Adrenal gland (tissue), 12 donors: ENCODE results near the gene FABP1. TPM values are rescaled to one million over a fixed set of nuclear protein-coding genes. Genes with fewer than 3 reads are reported as not detected.

Experiments used
- DNase-seq, 7 donors: peaks; one replicate each; pipeline ENCODE4 v3.0.0-alpha.2; 2019 to 2020
- H3K27ac ChIP-seq, 5 donors: fragments of 200-600 bp; sonication (generic) in 4 of 5; 1 replicate in 3 of 5; 2 replicates in 2 of 5; pipeline versions ENCODE4 v1.5.1 to v1.8.0; 2016 to 2020; ENCODE audit warnings: mild to moderate bottlenecking in 1 of 5
- H3K27me3 ChIP-seq: fragments of 200-600 bp; 2 replicates; pipeline ENCODE4 v1.8.0; 2021
- H3K36me3 ChIP-seq, 2 donors: fragments of 200-600 bp; replicated peaks in 1 of 2; 1 replicate in 1 of 2; 2 replicates in 1 of 2; pipeline versions ENCODE4 v1.5.1 to v1.8.0; 2018 to 2022
- H3K4me1 ChIP-seq, 2 donors: fragments of 200-600 bp; replicated peaks in 1 of 2; 1 replicate in 1 of 2; 2 replicates in 1 of 2; pipeline versions ENCODE4 v1.5.1 to v1.8.0; 2018 to 2021
- H3K4me3 ChIP-seq, 4 donors: fragments of 200-600 bp; sonication (generic) in 3 of 4; one replicate each; pipeline ENCODE4 v1.5.1; 2016 to 2018
- H3K9me3 ChIP-seq, 3 donors: fragments of 200-600 bp; sonication (generic) in 1 of 3; replicated peaks in 1 of 3; 1 replicate in 2 of 3; 2 replicates in 1 of 3; pipeline versions ENCODE4 v1.5.1 to v1.8.0; 2016 to 2021
- POLR2A ChIP-seq, 2 donors: fragments of 450-650 bp; IDR thresholded peaks; one replicate each; pipeline ENCODE4 v1.6.1; 2017; ENCODE audit warnings: antibody characterized with exemption in 2 of 2, mild to moderate bottlenecking in 2 of 2, moderate library complexity in 1 of 2
- intact Hi-C, 2 donors: fragments of 100-400 bp; cut with DNase I; formaldehyde crosslinking; loops; one replicate each; pipeline versions ENCODE4 v1.14.1 to v1.15.0; 2022 to 2023
- microRNA-seq, 3 donors: library from miRNA; unstranded; fragments of <30 nt; microRNA quantifications; one replicate each; pipeline ENCODE4, GENCODE V29; 2017 to 2020
- polyA plus RNA-seq, 3 donors: library from polyadenylated mRNA; stranded (reverse); fragments of 200-250 nt in 2 of 3; fragments of 350-450 nt in 1 of 3; fragmentation: Illumina TruSeq in 1 of 3; extraction: RNeasy Lipid Tissue Mini Kit (QIAGEN cat#74804) in 1 of 3; gene quantifications; one replicate each; pipeline ENCODE4 v1.2.3, GENCODE V29; 2013 to 2014
- small RNA-seq, 2 donors: library from RNA; depleted of rRNA; stranded (forward); fragments of <200 nt; gene quantifications; one replicate each; pipeline ENCODE3, GENCODE V24; 2016
- total RNA-seq, 9 donors: library from RNA; depleted of rRNA in 4 of 9; stranded (reverse); fragments of >200 nt in 4 of 9; fragments of 120-200 nt in 1 of 9; fragmentation: NEBNext Ultra II Directional in 1 of 9; extraction: Animal tissue kit (Norgen Biotek cat#: 25700) in 1 of 9; gene quantifications; one replicate each; pipeline versions ENCODE4 v1.1.0 to v1.2.4, GENCODE V29; 2013 to 2023
- TF ChIP-seq, protein P1 (sequence below), 6 experiments: fragments of 450-650 bp in 4 of 6; fragments of 200-600 bp in 2 of 6; sonication (generic) in 1 of 6; IDR thresholded peaks; 1 replicate in 5 of 6; 2 replicates in 1 of 6; pipeline versions ENCODE4 v1.5.1 to v1.8.0; 2016 to 2021; ENCODE audit warnings: antibody characterized with exemption in 6 of 6, mild to moderate bottlenecking in 2 of 6, moderate library complexity in 1 of 6
- donor health status: healthy with polysubstance abuse.
- donor health status: Bipolar disorder and iron deficiency.
- donor health status: DM: yes; HTN: yes; CAD: no.
- donor health status: DM: no; HTN: no; CAD: no.
- donor health status: DM: no; HTN: no; CAD: no.
- donor health status: DM: yes; HTN: yes; CAD: no.

Gene FABP1
- total and polyA plus RNA-seq, 12 donors, result 0.43 to 4.9 (median 1.0) TPM; not detected in 7

- Histone ChIP-seq H3K36me3 (no peaks in the 10 kb centered on the region), H3K4me1 (no peaks in the 10 kb centered on the region), H3K4me3 (no peak overlapping the region), H3K9me3 (no peaks in the 10 kb centered on the region), H3K27me3 (peaks cover 4% of the 10 kb centered on the region), H3K27ac (no peak overlapping the region)
- intact Hi-C loops, result no loop called here
- no peak for TF ChIP-seq POLR2A (IDR thresholded peaks at IDR 0.05)
- TF ChIP-seq, protein P1, sequence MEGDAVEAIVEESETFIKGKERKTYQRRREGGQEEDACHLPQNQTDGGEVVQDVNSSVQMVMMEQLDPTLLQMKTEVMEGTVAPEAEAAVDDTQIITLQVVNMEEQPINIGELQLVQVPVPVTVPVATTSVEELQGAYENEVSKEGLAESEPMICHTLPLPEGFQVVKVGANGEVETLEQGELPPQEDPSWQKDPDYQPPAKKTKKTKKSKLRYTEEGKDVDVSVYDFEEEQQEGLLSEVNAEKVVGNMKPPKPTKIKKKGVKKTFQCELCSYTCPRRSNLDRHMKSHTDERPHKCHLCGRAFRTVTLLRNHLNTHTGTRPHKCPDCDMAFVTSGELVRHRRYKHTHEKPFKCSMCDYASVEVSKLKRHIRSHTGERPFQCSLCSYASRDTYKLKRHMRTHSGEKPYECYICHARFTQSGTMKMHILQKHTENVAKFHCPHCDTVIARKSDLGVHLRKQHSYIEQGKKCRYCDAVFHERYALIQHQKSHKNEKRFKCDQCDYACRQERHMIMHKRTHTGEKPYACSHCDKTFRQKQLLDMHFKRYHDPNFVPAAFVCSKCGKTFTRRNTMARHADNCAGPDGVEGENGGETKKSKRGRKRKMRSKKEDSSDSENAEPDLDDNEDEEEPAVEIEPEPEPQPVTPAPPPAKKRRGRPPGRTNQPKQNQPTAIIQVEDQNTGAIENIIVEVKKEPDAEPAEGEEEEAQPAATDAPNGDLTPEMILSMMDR (IDR thresholded peaks at IDR 0.05), result no peak
- DNase-seq, result no peak
Measured at GRCh38 chr2:88074150-88074549, 53.7 kb downstream of the FABP1 start.

Small RNA genes lying within 50 kb of the gene (microRNA-seq; reads per million reads assigned to microRNA genes)
- 0 reads per million in 3 donors for gene MIR4780

Small RNA genes lying within 50 kb of the gene (small RNA-seq; reads per million reads assigned to genes)
- gene MIR4780, result 0 reads per million in 2 donors

Other genes with a start within 250 kb of the FABP1 start
- 10 to 100 TPM in 2 of 9 donors, 1 to 10 TPM in 1, not detected in 6; 4.9 to 45.8 (median 15.2) TPM for gene RNU2-63P, start 111.5 kb downstream of the FABP1 start, total RNA-seq
- gene RNU2-63P, start 111.5 kb downstream of the FABP1 start, polyA plus RNA-seq, result not detected
- gene KRCC1, start 72.3 kb downstream of the FABP1 start, total RNA-seq, result 10 to 100 TPM; 12.0 to 26.6 (median 19.2) TPM
- gene KRCC1, start 72.3 kb downstream of the FABP1 start, polyA plus RNA-seq, result 10 to 100 TPM; 20.5 to 40.2 (median 29.0) TPM
- under 1 TPM in 2 of 9 donors, not detected in 7; 0.06 to 0.34 TPM for gene SMYD1, start 60.2 kb downstream of the FABP1 start, total RNA-seq
- gene SMYD1, start 60.2 kb downstream of the FABP1 start, polyA plus RNA-seq, result under 1 TPM in 2 of 3 donors, not detected in 1; under 0.01 to 0.08 TPM
- gene THNSL2, start 42.3 kb upstream of the FABP1 start, total RNA-seq, result 10 to 100 TPM in 8 of 9 donors, under 1 TPM in 1; 0.34 to 64.1 (median 36.6) TPM
- gene THNSL2, start 42.3 kb upstream of the FABP1 start, polyA plus RNA-seq, result 10 to 100 TPM; 22.6 to 79.7 (median 34.8) TPM